Activated CD4-positive, CD25-positive, alpha-beta regulatory T cell treated with anti-CD3 and anti-CD28 coated beads, Interleukin-2, amount 50 U/mL, for 24 hours (primary cell): ENCODE data around the gene HOXC6.

Source experiments
- ATAC-seq, 2 donors: fragments of 150-1000 bp; cut with Tn5 transposase; one replicate each; pipeline ENCODE4 v1.10.0; 2021; ENCODE audit warnings: mild to moderate bottlenecking in 1 of 2, moderate library complexity in 1 of 2

HOXC6 gene

GRCh38 chr12:53990311-53991076 is 37.7 kb upstream of the HOXC6 start:
- ATAC-seq: no peak

- ATAC-seq: no peak
Observed at GRCh38 chr12:53991077-53991460, 37.2 kb upstream of the HOXC6 start.

- ATAC-seq: no peak
Observed at GRCh38 chr12:53992377-53992889, 35.8 kb upstream of the HOXC6 start.

- no peak for ATAC-seq
Observed at GRCh38 chr12:53993162-53994008, 34.9 kb upstream of the HOXC6 start.

GRCh38 chr12:53994009-53994263 is 34.3 kb upstream of the HOXC6 start:
- no peak for ATAC-seq

GRCh38 chr12:53994264-53995001 is 33.8 kb upstream of the HOXC6 start:
- ATAC-seq: no peak

- peak in 1 of 2 donors; percentile 15 for ATAC-seq
Observed at GRCh38 chr12:53995002-53995377, 33.2 kb upstream of the HOXC6 start.

GRCh38 chr12:53995378-53996239 is 32.6 kb upstream of the HOXC6 start:
- ATAC-seq: peak in 1 of 2 donors; percentile 57

- no peak for ATAC-seq
Observed at GRCh38 chr12:53996240-53997203, 31.7 kb upstream of the HOXC6 start.

- no peak for ATAC-seq
Observed at GRCh38 chr12:53997204-53998109, 30.8 kb upstream of the HOXC6 start.

GRCh38 chr12:53998110-53998899 is 29.9 kb upstream of the HOXC6 start:
- no peak for ATAC-seq

- no peak for ATAC-seq
Observed at GRCh38 chr12:53998900-53999236, 29.4 kb upstream of the HOXC6 start.

GRCh38 chr12:53999559-54000115 is 28.6 kb upstream of the HOXC6 start:
- no peak for ATAC-seq

GRCh38 chr12:54000116-54001114 is 27.8 kb upstream of the HOXC6 start, which contains the start of gene HOXC9:
HOXC9 (plus strand) TSS chr12:54000161; CDS start chr12:54000189, 28 bp downstream.
- ATAC-seq: no peak

GRCh38 chr12:54001283-54002187 is 26.7 kb upstream of the HOXC6 start:
- no peak for ATAC-seq

- no peak for ATAC-seq
Observed at GRCh38 chr12:54002278-54002914, 25.8 kb upstream of the HOXC6 start.
